Stimulated activated CD4-positive, alpha-beta T cell treated with anti-CD3 and anti-CD28 coated beads, Interleukin-12 subunit alpha, Interleukin-12 subunit beta, amount 100 ng/mL, for 24 hours (primary cell): ENCODE measurements around the gene INTS14.
A peak's percentile ranks its signal among the peaks of the same experiment; 100 is the strongest.
"Not testable (repeated sequence)": the region's sequence is repeated elsewhere in the genome, so short reads cannot be mapped to it uniquely, and the experiment has no call there.

ENCODE experiments used
- DNase-seq, 2 experiments: peaks; one replicate each; pipeline ENCODE4 v3.0.0-alpha.2; 2020; ENCODE audit warnings: low read depth in 2 of 2

The INTS14 gene

GRCh38 chr15:65631503-65631902, 20.6 kb upstream of the INTS14 start:
- no peak for DNase-seq

GRCh38 chr15:65630760-65631159, 19.8 kb upstream of the INTS14 start:
- DNase-seq = no peak

- no peak for DNase-seq
Measured at GRCh38 chr15:65629548-65629947, 18.6 kb upstream of the INTS14 start.

GRCh38 chr15:65626856-65627255, 15.9 kb upstream of the INTS14 start:
- DNase-seq = no peak

GRCh38 chr15:65623103-65623502, 12.2 kb upstream of the INTS14 start:
- DNase-seq = no peak

GRCh38 chr15:65621638-65622037, 10.7 kb upstream of the INTS14 start, which contains the start of gene SLC24A1:
TSS of gene SLC24A1 (plus strand) at chr15:65621938. CDS start at chr15:65624081, 2,143 bp downstream.
- DNase-seq = no peak

GRCh38 chr15:65620833-65621232, 9.9 kb upstream of the INTS14 start:
- no peak for DNase-seq

GRCh38 chr15:65619626-65620290, 8.8 kb upstream of the INTS14 start:
- no peak for DNase-seq

- no peak for DNase-seq
Measured at GRCh38 chr15:65618560-65619109, 7.7 kb upstream of the INTS14 start.

GRCh38 chr15:65615887-65616286, 5.0 kb upstream of the INTS14 start:
- DNase-seq = not testable (repeated sequence)

GRCh38 chr15:65612949-65613744, 2.2 kb upstream of the INTS14 start:
- DNase-seq = no peak

GRCh38 chr15:65612616-65612946, 1.6 kb upstream of the INTS14 start:
- no peak for DNase-seq

GRCh38 chr15:65611888-65612615, 1.1 kb upstream of the INTS14 start:
- DNase-seq = no peak

GRCh38 chr15:65603559-65603958, 7.4 kb downstream of the INTS14 start:
- DNase-seq = no peak

GRCh38 chr15:65603134-65603533, 7.8 kb downstream of the INTS14 start:
- no peak for DNase-seq

GRCh38 chr15:65599677-65600076, 11.3 kb downstream of the INTS14 start:
- DNase-seq = no peak

GRCh38 chr15:65598468-65598867, 12.5 kb downstream of the INTS14 start:
- no peak for DNase-seq

- DNase-seq = no peak
Measured at GRCh38 chr15:65595960-65596359, 15.0 kb downstream of the INTS14 start.

- no peak for DNase-seq
Measured at GRCh38 chr15:65587094-65587493, 23.8 kb downstream of the INTS14 start.

GRCh38 chr15:65584241-65584640, 26.7 kb downstream of the INTS14 start:
- no peak for DNase-seq

- peak in 1 of 2 experiments; percentile 16 for DNase-seq
Measured at GRCh38 chr15:65583701-65584100, 27.2 kb downstream of the INTS14 start.

GRCh38 chr15:65580287-65580686, 30.6 kb downstream of the INTS14 start:
- no peak for DNase-seq
